Osteocyte (in vitro differentiated cells): ENCODE results near the gene BCAR3. TPM values are rescaled to one million over a fixed set of nuclear protein-coding genes. Genes with fewer than 3 reads are reported as not detected.

ENCODE experiments used
- DNase-seq: peaks from one replicate; pipeline ENCODE4 v3.0.0; 2021; ENCODE audit warnings: mixed read lengths; ENCODE audit not compliant: unreplicated experiment; ENCODE audit errors: extremely low spot score
- H3K27ac Mint-ChIP-seq: one replicate; pipeline ENCODE4 v1.8.0; 2021; ENCODE audit warnings: mild to moderate bottlenecking, mixed read lengths; ENCODE audit not compliant: unreplicated experiment
- H3K27me3 Mint-ChIP-seq: one replicate; pipeline ENCODE4 v1.8.0; 2021; ENCODE audit warnings: mixed read lengths; ENCODE audit not compliant: unreplicated experiment
- H3K36me3 Mint-ChIP-seq: one replicate; pipeline ENCODE4 v1.8.0; 2021; ENCODE audit warnings: mixed read lengths; ENCODE audit not compliant: unreplicated experiment
- H3K4me1 Mint-ChIP-seq: one replicate; pipeline ENCODE4 v1.8.0; 2021; ENCODE audit warnings: mixed read lengths; ENCODE audit not compliant: unreplicated experiment
- H3K4me3 Mint-ChIP-seq: one replicate; pipeline ENCODE4 v1.8.0; 2021; ENCODE audit warnings: mild to moderate bottlenecking, moderate library complexity, mixed read lengths; ENCODE audit not compliant: unreplicated experiment
- H3K9me3 Mint-ChIP-seq: one replicate; pipeline ENCODE4 v1.8.0; 2021; ENCODE audit warnings: mixed read lengths; ENCODE audit not compliant: unreplicated experiment
- total RNA-seq: library from RNA; stranded (reverse); gene quantifications from 2 replicates; pipeline ENCODE4 v1.2.1, GENCODE V29; 2021
- TF ChIP-seq, protein P1 (sequence below): fragments of 200-600 bp; sonication (generic); IDR thresholded peaks from 2 replicates; pipeline ENCODE4 v1.5.0; 2021; ENCODE audit warnings: antibody characterized with exemption, mild to moderate bottlenecking, moderate library complexity

BCAR3 gene
- total RNA-seq, 1 donor from 2014 or later = 8.8 TPM

- Mint-ChIP-seq H3K36me3 (no peaks in the 10 kb centered on the region), H3K9me3 (no peaks in the 10 kb centered on the region), H3K4me3 (peak overlapping the region; percentile 44), H3K27ac (peak overlapping the region; percentile 86), H3K27me3 (no peaks in the 10 kb centered on the region), H3K4me1 (peaks cover 90% of the 10 kb centered on the region)
- TF ChIP-seq, protein P1, sequence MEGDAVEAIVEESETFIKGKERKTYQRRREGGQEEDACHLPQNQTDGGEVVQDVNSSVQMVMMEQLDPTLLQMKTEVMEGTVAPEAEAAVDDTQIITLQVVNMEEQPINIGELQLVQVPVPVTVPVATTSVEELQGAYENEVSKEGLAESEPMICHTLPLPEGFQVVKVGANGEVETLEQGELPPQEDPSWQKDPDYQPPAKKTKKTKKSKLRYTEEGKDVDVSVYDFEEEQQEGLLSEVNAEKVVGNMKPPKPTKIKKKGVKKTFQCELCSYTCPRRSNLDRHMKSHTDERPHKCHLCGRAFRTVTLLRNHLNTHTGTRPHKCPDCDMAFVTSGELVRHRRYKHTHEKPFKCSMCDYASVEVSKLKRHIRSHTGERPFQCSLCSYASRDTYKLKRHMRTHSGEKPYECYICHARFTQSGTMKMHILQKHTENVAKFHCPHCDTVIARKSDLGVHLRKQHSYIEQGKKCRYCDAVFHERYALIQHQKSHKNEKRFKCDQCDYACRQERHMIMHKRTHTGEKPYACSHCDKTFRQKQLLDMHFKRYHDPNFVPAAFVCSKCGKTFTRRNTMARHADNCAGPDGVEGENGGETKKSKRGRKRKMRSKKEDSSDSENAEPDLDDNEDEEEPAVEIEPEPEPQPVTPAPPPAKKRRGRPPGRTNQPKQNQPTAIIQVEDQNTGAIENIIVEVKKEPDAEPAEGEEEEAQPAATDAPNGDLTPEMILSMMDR = no peak
- DNase-seq = no peak
These were observed 67.7 kb downstream of the BCAR3 start for GRCh38 chr1:93613898-93614297.

DNA sequence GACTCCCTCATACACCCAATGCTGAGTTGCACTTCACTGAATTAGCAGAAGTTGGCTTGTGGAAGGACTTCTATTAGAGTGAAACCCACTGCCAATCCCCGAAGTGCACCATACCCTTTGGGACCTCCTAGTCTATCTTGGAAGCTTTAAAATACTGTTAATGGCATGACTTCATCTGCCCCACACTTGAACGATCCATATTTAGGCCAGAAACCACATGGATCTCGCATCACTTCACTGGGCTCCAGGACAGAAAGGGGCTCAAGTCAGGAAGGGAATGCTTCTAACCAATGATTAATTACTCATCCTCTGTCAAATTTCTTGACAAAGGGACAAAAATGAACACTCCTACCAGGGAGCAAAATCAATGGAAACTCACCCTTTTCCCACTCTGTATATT is 69.1 kb downstream of the BCAR3 start:
- TF ChIP-seq, protein P1 = no peak
- no peak overlapping the region for H3K27ac Mint-ChIP-seq
- no peaks in the 10 kb centered on the region for H3K9me3 Mint-ChIP-seq
- peaks cover 92% of the 10 kb centered on the region for H3K4me1 Mint-ChIP-seq
- H3K36me3 Mint-ChIP-seq = no peaks in the 10 kb centered on the region
- no peak for DNase-seq
- no peak overlapping the region for H3K4me3 Mint-ChIP-seq
- no peaks in the 10 kb centered on the region for H3K27me3 Mint-ChIP-seq

GRCh38 chr1:93611668-93612067 is 70.0 kb downstream of the BCAR3 start:
- no peaks in the 10 kb centered on the region for H3K27me3 Mint-ChIP-seq
- H3K9me3 Mint-ChIP-seq = no peaks in the 10 kb centered on the region
- no peak overlapping the region for H3K4me3 Mint-ChIP-seq
- peaks cover 90% of the 10 kb centered on the region for H3K4me1 Mint-ChIP-seq
- no peaks in the 10 kb centered on the region for H3K36me3 Mint-ChIP-seq
- TF ChIP-seq, protein P1 = no peak
- no peak for DNase-seq
- no peak overlapping the region for H3K27ac Mint-ChIP-seq

GRCh38 chr1:93609536-93609935 is 72.1 kb downstream of the BCAR3 start:
- TF ChIP-seq, protein P1 = no peak
- Mint-ChIP-seq H3K36me3 (no peaks in the 10 kb centered on the region), H3K9me3 (no peaks in the 10 kb centered on the region), H3K4me3 (no peak overlapping the region), H3K4me1 (peaks cover 88% of the 10 kb centered on the region), H3K27me3 (no peaks in the 10 kb centered on the region), H3K27ac (peak overlapping the region; percentile 80)
- no peak for DNase-seq

- peaks cover 79% of the 10 kb centered on the region for H3K4me1 Mint-ChIP-seq
- no peak overlapping the region for H3K4me3 Mint-ChIP-seq
- TF ChIP-seq, protein P1 = no peak
- DNase-seq = no peak
- H3K9me3 Mint-ChIP-seq = no peaks in the 10 kb centered on the region
- H3K27ac Mint-ChIP-seq = peak overlapping the region; percentile 80
- H3K27me3 Mint-ChIP-seq = no peaks in the 10 kb centered on the region
- H3K36me3 Mint-ChIP-seq = no peaks in the 10 kb centered on the region
These were observed 73.2 kb downstream of the BCAR3 start for GRCh38 chr1:93608187-93609109.
